ENCODE measurements around the gene NPC1L1.

NPC1L1 gene

GRCh38 chr7:44541028-44541869 lies at the start of gene NPC1L1:
TSS of gene NPC1L1 (minus strand) at chr7:44541330. CDS start at chr7:44541259, 71 bp downstream.
- no peak for DNase-seq

- DNase-seq: no peak
Observed at GRCh38 chr7:44590910-44591309, 49.8 kb upstream of the NPC1L1 start.

- peak; percentile 76 for DNase-seq
Observed at GRCh38 chr7:44587843-44588711, 46.9 kb upstream of the NPC1L1 start.

GRCh38 chr7:44583146-44583865 lies 42.2 kb upstream of the NPC1L1 start:
- DNase-seq: no peak

GRCh38 chr7:44581879-44582603 lies 40.9 kb upstream of the NPC1L1 start, which contains the start of gene TMED4:
TSS of gene TMED4 (minus strand) at chr7:44582231. CDS start at chr7:44582206, 25 bp downstream.
- peak; percentile 100 for DNase-seq

GRCh38 chr7:44580945-44581878 lies 40.1 kb upstream of the NPC1L1 start:
- peak; percentile 53 for DNase-seq

GRCh38 chr7:44576228-44576627 lies 35.1 kb upstream of the NPC1L1 start:
- DNase-seq: no peak

GRCh38 chr7:44575054-44575453 lies 33.9 kb upstream of the NPC1L1 start:
- DNase-seq: no peak

- no peak for DNase-seq
Observed at GRCh38 chr7:44574287-44574872, 33.2 kb upstream of the NPC1L1 start.

- DNase-seq: peak; percentile 94
Observed at GRCh38 chr7:44573464-44574286, 32.5 kb upstream of the NPC1L1 start, which contains the start of gene DDX56. TSS of gene DDX56 (minus strand) at chr7:44573908. CDS start at chr7:44573895, 13 bp downstream.

GRCh38 chr7:44572771-44573170 lies 31.6 kb upstream of the NPC1L1 start:
- DNase-seq: no peak

GRCh38 chr7:44569959-44570358 lies 28.8 kb upstream of the NPC1L1 start:
- no peak for DNase-seq

- DNase-seq: no peak
Observed at GRCh38 chr7:44568771-44569560, 27.8 kb upstream of the NPC1L1 start.

- DNase-seq: no peak
Observed at GRCh38 chr7:44567884-44568283, 26.8 kb upstream of the NPC1L1 start.

GRCh38 chr7:44566680-44567079 lies 25.6 kb upstream of the NPC1L1 start:
- no peak for DNase-seq

GRCh38 chr7:44565795-44566559 lies 24.8 kb upstream of the NPC1L1 start:
- DNase-seq: no peak

- DNase-seq: peak; percentile 65
Observed at GRCh38 chr7:44565097-44565794, 24.1 kb upstream of the NPC1L1 start.
